GM19452 (cell line): ENCODE results near the gene KRTAP10-2.
"Not testable (repeated sequence)": the region's sequence is repeated elsewhere in the genome, so short reads cannot be mapped to it uniquely, and the experiment has no call there.

Experiments used
- ATAC-seq: cut with Tn5 transposase; IDR thresholded peaks from one replicate; pipeline ENCODE4 v1.9.1; 2021; ENCODE audit not compliant: unreplicated experiment

Gene KRTAP10-2

DNA sequence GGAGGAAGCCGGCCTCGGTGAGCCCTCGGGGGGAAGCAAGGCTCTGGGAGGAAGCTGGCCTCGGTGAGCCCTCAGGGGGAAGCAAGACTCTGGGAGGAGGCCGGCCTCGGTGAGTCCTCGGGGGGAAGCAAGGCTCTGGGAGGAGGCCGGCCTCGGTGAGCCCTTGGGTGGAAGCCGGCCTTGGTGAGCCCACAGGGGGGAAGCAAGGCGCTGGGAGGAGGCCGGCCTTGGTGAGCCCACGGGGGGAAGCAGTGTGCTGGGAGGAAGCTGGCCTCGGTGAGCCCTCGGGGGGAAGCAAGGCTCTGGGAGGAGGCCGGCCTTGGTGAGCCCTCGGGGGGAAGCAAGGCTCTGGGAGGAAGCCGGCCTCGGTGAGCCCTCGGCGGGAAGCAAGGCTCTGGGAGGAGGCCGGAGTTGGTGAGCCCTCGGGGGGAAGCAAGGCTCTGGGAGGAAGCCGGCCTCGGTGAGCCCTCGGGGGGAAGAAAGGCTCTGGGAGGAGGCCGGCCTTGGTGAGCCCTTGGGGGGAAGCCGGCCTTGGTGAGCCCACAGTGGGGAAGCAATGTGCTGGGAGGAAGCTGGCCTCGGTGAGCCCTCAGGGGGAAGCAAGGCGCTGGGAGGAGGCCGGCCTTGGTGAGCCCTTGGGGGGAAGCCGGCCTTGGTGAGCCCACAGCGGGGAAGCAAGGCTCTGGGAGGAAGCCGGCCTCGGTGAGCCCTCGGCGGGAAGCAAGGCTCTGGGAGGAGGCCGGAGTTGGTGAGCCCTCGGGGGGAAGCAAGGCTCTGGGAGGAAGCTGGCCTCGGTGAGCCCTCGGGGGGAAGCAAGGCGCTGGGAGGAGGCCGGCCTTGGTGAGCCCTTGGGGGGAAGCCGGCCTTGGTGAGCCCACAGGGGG lies 48.1 kb downstream of the KRTAP10-2 start:
- not testable (repeated sequence) for ATAC-seq

GRCh38 chr21:44502171-44502958 lies 48.9 kb downstream of the KRTAP10-2 start:
- no peak for ATAC-seq
